GM18508 (cell line): ENCODE results near the gene NAA25.
"Not testable (repeated sequence)": the region's sequence is repeated elsewhere in the genome, so short reads cannot be mapped to it uniquely, and the experiment has no call there.

ENCODE experiments used
- ATAC-seq: cut with Tn5 transposase; IDR thresholded peaks from one replicate; pipeline ENCODE4 v1.9.1; 2021; ENCODE audit warnings: moderate number of reproducible peaks; ENCODE audit not compliant: insufficient read depth, unreplicated experiment

The NAA25 gene

DNA sequence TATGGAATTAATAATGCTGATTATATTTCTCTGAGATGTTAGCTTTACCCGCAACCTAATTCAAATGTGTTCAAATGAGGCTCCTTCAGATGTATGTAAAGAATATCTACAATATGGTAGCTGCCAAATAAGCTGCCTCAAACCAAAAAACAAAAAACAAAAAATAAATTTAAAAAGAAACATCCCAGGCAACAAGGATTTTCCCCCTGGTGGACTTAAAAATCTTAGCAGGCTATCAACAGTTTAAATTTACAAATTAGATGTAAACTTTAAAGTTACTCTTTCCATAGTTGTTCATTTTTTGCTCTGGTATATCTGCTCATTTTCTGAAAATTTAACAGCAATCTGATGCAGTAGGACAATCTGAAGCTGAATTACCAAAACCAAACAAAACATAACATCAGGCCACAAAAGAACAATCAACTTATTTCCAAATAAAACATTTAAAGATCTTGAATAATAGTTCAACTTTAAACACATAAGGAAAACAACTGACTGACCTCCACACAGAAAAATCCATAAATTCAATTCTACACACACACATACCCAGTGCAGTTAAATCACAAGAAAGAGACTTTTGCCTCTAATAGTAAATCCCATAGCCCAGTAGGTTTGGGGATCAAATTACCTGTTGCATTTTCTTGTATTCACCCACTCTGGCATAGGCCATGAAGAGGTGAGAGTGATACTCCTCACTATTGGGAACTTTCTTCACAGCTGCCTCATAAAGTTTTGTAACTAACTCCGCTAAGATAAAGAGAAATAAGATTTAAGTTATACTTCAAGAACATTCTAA lies 21.3 kb downstream of the NAA25 start:
- ATAC-seq: no peak

GRCh38 chr12:112066566-112066965 lies 42.0 kb downstream of the NAA25 start:
- no peak for ATAC-seq

GRCh38 chr12:112063273-112063672 lies 45.3 kb downstream of the NAA25 start:
- ATAC-seq: no peak

GRCh38 chr12:112061137-112061536 lies 47.4 kb downstream of the NAA25 start:
- ATAC-seq: no peak

- ATAC-seq: no peak
Measured at GRCh38 chr12:112049351-112049750, 59.2 kb downstream of the NAA25 start.

DNA sequence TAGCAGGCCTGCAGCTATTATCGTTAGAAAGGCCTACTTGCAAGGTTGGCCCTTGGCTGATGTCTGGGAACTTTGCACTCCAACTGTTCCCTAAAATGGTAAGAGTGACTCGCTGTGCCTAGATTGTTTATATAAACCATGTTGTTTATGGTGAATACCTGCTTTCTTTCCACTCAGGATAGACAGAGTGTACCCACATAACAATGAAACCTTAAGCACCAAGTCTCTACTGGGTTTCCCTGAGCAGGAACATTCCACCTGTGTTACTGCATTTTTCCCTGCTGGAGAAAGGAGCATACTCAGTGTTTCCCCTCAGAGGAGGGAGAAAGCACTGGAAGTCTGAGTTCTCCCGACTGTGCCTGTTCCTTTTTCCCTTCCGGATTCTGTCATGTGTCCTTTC lies 62.6 kb downstream of the NAA25 start:
- ATAC-seq: no peak

DNA sequence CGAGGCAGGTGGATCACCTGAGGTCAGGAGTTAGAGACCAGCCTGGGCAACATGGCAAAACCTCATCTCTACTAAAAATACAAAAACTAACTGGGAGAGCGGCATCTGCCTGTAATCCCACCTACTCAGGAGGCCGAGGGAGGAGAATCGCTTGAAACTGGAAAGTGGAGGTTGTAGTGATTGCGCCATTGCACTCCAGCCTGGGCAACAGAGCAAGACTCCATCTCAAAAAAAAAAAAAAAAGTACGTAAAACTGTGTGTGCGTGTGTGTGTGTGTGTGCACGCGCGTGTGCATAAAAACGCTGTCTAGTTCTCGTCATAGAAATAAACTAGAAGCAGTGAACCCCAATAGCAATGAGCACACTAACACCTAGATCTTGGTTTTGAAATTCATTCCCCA lies 72.0 kb downstream of the NAA25 start:
- not testable (repeated sequence) for ATAC-seq

- no peak for ATAC-seq
Measured at GRCh38 chr12:112035219-112035785, 73.3 kb downstream of the NAA25 start.

- ATAC-seq: no peak
Measured at GRCh38 chr12:112032292-112032691, 76.3 kb downstream of the NAA25 start.

GRCh38 chr12:112031472-112031871 lies 77.1 kb downstream of the NAA25 start:
- ATAC-seq: no peak

DNA sequence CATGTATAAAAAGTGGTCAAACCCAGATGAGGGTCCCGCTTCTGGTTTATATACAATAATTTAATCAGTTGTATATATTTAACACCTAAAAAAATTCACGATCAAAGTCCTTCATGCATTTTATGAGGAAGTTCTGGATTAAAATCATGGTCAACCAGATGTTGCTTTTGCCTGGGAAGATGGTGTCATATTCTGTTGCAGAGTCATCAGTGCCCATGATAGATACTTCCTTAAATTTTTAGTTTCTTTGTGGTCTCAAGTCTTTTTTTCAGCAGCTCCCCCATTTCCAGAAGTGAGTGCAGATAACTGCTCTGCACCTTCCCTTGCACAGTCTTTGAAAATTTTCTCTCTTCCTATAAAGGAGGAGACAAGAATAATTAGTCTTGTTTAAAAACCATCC lies 79.3 kb downstream of the NAA25 start:
- no peak for ATAC-seq

- ATAC-seq: no peak
Measured at GRCh38 chr12:112025808-112026375, 82.7 kb downstream of the NAA25 start.

GRCh38 chr12:112023759-112024396 lies 84.7 kb downstream of the NAA25 start:
- ATAC-seq: no peak

- no peak for ATAC-seq
Measured at GRCh38 chr12:112022241-112023016, 86.2 kb downstream of the NAA25 start.

DNA sequence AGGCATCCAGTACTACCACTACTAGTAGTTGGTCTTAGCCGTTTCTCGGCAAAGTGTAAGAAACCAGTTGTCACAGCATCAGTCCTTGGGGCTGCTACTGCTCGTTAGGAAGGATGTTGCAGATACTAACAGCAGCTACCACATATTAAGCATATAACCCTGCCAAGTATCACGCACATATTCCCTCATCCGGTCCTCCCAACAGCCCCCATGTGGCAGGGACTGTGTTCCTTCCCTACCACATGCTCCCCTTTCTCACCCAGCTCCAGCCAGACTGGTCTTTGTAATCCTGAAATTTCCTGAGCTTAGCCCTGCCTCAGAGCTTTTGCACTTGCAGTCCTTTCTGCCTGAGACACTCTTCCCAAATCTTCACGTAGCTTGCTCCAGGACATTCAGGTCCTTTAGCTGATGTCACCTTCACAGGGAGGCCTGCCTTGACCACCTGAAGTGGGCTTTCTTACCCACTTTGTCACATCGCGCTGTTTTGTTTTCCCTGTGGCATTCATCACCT lies 87.6 kb downstream of the NAA25 start:
- no peak for ATAC-seq

GRCh38 chr12:112018571-112019237 lies 89.9 kb downstream of the NAA25 start:
- ATAC-seq: no peak

DNA sequence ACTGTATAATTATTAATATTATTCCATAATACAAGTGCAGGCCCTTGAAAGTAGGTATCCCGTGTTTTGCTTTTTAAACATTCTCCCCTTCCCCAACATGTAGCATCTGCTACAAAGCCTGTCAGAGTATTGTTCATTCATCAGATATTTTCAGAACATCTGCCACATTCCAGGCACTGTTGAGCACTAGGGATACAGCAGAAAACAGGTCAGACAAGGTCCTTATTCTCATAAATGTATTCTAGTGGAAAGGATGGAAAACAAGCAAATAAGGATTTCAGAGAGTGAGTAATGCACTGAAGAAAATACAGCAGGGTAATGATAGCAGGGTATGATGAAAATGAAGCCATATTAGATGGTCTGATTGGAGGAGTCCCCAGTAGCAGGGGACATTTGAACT lies 91.5 kb downstream of the NAA25 start:
- ATAC-seq: no peak

DNA sequence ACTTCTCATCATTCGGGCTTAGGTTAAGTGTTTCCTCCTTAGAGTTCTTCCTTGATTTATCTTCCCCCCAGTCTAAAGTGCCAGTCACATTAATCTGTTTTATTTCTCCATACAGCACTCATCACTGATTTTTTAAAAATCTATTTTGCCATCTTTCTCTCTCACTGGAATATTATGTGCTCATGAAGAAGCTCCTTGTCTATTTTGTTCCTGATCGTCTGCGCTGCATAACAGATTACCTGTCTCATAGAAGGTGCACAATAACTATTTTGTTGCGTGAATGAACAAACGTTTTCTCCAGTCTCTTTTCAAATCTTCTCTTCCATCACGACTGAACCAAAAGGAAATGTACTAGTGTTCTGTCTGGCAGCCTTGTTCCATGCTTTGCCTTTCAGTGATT lies 92.6 kb downstream of the NAA25 start:
- no peak for ATAC-seq

GRCh38 chr12:112013601-112014402 lies 94.8 kb downstream of the NAA25 start:
- no peak for ATAC-seq
